NCI-H1417 treated with DMSO at 0.1 percent for 48 hours (cell line): Measurements from ENCODE around the gene ANTXR1.

Experiments used
- DNase-seq: peaks from one replicate; lab custom pipeline; 2025; lab: John Stamatoyannopoulos, UW

ANTXR1 gene

DNA sequence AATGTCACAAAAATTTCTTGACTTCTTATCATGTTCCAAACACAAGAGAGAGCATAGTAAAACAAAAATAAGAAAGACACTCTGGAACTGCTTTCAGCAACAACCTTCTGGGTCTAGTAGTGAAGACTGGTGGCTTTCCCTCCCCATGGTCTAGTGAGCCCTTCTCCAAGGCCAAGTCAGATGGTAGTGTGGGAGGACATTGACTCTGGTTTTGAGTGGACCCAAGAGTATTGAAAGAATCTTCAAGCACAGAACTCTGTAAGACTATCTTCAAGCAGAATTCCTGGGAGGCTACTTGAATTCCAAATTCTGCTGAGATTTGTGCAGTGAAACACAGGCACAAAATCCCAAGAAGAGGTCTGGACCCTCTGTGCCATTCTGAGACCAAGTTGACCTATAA, 21.1 kb downstream of the ANTXR1 start:
- no peak for DNase-seq

DNA sequence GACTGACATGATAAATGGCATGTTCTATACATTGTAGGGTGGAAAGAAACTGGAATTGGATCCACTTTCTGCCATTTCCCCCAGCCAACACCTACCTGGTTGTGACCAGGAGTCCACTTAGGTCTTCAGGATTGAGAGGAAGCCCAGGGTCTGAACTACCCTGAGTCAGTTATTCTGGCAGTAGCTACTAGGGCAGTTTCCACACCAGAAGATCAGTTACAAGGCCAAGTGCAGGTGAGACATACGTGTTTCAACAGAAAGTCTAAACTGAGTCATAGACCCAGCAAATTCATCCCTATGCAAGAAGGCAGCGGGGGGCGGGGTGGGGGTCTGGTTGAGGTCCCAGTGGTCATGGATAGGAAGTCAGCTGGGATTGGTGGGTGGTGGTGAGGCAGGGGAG, 21.9 kb downstream of the ANTXR1 start:
- no peak for DNase-seq

DNA sequence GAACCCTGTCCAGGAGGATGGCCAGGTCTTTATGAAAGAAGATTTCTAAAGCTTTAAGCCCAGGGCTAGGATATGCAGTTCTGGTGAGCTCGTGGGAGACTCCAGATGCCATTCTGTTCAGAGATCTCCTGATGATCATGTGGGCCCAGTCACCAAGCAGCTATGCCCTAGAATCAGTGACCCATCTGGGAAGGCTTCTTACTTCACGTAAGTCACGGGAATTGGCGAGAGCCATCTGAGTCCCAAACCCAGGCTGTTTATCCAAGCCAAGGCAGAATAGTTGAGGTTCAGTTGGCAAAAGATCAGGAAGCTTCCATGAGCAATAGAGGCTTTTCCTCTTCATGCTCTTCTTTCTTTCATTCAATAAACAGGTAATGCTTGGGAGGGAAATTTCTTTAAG, 23.9 kb downstream of the ANTXR1 start:
- DNase-seq, result no peak

DNA sequence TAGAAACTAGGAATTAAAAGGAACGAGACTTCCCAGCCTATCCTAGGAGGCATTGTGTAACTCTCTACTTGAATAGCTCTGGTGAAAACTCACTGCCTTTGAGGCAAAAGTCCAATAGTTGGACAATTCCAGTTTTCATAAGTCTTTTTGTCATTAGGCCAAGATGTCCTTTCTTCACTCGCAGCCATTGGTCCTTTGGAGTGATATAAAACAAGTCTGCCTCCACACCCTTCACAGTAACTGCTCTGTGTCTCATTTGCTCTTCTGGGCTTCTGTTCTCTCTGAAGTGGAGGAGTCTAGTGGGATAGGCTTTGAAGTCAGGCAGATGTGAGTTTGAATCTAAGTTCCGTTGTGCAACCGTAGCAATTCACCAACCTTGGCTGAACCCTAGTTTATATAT, 28.2 kb downstream of the ANTXR1 start:
- DNase-seq, result no peak

DNA sequence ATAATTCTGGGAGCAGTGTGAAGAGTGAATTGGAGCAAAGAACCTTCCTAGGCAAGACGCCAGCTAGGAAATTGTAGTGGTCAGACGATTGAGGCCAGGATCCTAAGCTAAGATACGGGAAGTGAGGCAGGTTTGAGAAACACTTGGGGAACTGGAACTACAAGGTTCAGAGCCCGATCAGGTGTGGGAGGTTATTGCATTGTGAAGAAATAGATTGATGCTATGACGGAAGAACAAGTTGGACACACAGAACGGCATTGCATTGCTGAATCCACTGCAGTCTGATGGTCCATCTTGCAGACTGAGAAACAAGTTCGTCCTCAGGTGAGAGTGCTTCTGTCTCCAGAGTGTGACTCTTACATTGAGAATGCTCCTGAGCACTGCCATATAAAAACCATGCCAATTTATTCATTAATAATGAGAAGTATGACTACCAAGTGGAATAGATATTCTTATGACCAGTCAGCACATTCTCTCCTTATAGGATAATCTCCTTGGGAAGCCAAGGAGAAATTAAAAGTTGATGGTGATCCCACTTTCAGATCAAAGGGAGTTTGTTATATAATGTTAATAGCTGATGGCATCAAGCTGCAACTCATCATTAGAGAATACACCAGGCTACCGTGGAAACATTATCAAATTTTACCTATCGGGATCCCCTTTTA, 30.9 kb downstream of the ANTXR1 start:
- DNase-seq, result no peak

DNA sequence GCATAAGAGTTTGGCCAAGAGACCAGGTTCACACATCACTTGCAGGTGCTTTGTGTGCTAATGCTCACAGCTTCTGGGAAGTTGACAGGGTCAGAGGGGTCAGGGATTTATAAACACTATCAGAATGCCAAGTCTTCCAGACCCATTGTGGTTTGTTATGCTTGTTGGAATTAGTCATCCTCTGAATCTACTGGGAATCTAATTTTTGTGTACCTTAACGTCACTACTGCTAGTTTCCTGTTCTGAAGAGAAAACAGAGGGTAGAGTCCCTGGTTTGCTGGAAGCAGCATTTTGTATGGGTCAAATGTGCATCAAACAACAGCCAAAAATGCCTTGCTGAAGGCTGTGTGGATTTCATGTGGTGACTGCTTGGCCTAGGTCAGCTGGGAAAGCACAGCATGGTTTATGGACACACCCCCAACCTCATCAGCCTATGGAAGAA, 33.3 kb downstream of the ANTXR1 start:
- no peak for DNase-seq

DNA sequence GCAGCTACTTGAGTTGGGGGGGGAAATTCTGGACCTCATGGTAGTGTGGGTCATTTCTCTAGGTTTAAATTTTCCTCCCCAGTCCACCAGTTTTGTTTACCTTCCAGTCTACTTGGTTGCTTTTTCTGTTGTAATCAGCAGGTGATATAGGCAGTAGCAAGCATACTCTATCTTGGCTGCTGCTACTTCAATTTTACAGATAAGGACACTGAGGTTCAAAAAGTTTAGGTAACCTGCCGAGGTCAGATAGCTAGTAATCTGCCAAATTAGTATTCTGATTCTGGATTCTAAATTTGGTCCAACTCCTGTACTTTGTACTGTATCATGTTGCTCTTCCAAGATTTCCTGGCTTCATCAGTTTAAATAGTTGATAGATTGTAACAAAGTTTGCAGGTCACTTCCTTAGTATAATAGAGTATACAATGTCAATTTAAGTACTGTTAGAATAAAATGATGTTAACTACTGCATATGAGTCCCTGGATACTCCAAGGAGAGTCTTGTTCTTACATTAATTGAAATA, 34.7 kb downstream of the ANTXR1 start:
- DNase-seq, result no peak

DNA sequence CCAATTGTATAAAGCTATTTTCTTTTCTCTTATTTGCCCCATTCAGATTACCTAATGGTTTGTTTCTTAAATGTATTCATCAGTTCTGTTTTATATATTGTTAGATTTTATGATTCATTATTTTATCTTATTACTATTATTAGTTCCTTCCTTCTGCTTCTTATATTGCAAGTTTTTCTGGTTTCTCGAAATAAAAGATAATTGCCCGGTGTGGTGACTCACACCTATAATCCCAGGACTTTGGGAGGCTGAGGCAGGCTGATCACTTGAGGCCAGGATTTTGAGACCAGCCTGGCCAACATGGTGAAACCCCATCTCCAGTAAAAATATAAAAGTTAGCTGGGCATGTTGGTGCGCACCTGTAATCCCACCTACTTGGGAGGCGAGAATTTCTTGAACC, 37.8 kb downstream of the ANTXR1 start:
- no peak for DNase-seq

DNA sequence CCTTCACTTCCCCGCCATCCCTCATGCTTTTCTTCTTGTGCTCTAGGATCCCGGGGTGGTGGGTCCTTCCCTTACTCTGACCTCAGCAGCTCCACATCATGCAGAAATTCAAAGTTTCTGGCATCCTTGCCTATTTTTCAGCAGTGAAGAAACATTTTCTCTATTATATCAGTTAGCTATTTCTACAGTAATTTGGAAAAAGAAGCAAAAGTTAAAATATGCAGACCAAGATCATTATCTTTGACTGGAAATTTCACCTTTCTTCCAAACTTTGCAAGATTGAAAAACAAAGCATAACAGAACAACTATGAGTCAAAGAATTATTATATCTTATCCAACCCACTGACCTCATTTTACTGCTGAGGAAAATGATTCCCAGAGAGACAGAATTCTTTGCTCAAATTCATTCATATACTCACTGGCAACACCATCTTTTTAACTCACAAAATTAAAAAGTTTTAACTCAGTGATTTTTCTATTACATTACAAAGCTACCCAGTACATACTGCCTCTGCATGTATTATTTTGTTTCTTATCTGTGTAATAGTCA, 40.5 kb downstream of the ANTXR1 start:
- no peak for DNase-seq

DNA sequence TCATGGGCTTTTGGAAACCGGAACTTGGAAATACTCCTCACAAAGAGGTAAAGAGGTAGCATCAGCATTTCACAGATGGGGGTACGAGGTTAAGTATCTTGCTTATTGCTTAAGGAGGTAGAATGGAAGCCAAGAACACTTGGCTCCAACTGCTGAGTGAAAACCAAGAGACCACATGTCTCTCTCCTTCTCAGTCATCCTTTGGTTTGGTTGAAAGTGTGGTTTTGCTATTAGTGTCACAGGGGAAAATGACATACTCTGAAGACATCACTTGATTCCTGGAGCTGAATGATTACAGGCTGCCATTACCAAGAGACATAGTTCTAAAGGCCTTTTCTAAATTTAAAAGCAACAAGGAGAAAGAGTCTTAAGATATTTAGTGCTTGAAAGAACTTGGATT, 41.5 kb downstream of the ANTXR1 start:
- DNase-seq, result no peak

DNA sequence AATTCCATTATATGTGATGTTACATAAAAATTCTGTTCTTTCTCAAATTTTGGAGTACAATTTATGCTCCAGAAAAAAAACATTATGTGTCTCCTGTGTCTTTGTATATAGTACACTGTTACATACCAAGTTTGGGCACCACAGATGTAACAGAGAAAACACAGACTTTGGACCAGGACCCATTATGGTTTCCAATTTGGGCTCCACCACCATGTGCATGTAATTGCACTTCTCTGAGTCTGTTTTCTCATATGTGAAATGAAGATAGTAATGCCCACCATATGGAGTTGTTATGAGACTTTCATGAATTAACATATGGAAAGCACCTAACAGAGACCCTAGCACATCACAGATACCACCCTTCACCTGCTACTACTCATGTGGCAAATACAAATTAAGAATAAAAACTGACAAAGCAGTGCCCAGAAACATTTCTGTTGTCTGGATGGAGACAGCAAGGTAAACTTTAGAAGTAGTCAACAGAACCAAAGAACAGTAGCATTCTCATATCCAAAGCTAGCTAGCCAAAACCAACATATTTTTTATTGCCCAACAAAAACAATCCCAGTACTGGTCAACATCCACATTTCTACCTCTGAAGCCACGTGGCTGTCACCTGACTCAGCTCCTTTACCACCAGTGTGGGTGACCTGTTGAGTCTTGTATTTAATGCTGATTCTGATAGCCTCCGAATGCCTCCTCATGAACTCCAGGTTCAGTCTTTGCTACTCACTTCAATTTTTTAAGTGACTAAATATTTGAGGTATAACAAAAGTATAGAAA, 42.9 kb downstream of the ANTXR1 start:
- DNase-seq, result no peak

DNA sequence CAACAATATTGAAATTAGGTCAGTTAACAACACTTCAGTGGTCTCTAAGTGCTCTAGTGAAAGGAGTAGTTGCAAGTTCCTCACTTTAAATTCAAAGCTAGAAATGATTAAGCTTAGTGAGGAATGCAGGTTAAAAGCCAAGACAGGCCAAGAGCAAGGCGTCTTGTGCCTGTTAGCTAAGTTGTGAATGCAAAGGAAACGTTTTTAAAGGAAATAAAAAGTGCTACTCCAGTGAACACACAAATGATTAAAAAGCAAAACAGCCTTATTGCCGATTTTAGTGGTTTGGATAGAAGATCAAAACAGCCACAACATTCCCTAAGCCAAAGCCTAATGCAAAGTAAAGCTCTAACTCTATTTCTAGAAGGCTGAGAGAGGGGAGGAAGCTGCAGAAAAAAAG, 44.7 kb downstream of the ANTXR1 start:
- DNase-seq, result no peak

DNA sequence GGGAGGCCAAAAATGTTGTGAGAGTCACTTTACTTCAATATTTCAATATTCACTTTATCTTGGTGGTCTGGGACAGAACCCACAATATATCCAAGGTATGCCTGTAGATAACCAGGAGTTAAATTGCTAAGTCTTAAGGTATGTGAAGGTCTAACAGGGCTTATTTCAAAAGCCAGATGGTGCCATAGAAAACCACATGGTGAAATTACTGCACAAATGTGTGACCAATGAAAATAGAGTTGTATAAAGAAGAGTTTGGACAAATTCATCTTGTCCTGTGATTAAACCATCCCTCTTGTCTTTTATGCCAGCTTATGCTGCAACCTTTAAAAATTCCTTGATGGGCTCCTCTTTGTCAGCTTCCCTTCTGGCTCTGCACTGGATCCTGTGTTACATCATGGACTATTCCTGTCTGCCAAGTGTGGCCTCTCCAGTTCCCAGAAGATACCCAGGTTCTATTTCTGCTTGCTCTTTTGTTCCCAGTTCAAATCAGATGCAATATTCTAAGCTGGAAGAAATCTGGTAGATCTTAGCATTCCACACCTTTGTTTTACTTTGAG, 46.8 kb downstream of the ANTXR1 start:
- DNase-seq, result no peak

DNA sequence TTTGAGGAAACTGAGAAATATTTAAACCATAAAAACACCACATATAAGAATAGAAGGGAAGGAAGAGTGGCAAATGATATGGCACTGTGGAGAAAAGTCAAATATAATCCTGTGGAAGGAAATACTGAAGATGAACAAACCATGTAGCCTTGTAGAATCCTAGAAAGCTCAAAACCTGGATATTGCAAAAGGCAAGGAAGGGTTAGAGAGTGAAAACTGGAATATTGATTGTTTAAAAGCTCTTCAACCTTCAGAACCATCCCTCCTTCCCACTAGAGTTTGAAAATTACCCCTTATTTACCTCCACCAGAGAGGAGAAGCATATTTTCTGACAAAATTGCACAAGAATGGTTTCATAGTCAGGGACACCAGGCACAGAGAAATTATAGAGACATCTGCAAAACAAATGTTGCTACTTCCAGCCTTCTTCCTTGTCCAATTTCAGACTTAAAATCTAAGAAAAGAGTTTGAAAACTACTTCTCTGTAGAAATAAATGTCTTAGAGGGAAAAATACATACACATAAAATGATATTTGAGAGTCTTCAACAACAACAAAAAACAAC, 48.0 kb downstream of the ANTXR1 start:
- DNase-seq, result no peak

DNA sequence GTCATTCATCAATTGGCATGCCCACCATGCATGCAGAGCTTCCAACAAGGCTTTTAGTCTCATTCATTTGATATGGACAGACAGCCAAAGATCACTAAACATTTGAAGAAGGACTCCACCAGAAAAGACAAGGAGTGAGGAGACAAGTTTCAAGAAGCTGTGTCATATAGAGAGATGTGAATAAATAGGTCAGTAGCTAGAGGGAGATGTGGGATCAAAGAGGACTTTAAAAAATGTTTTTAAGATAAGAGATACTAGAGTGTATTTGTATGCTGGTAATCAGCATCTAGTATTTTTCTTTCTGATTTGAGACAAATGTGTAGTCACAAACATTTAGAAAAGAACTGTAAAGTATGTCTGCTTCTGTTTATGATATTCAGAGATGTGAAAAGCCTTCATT, 48.5 kb downstream of the ANTXR1 start:
- DNase-seq, result no peak

DNA sequence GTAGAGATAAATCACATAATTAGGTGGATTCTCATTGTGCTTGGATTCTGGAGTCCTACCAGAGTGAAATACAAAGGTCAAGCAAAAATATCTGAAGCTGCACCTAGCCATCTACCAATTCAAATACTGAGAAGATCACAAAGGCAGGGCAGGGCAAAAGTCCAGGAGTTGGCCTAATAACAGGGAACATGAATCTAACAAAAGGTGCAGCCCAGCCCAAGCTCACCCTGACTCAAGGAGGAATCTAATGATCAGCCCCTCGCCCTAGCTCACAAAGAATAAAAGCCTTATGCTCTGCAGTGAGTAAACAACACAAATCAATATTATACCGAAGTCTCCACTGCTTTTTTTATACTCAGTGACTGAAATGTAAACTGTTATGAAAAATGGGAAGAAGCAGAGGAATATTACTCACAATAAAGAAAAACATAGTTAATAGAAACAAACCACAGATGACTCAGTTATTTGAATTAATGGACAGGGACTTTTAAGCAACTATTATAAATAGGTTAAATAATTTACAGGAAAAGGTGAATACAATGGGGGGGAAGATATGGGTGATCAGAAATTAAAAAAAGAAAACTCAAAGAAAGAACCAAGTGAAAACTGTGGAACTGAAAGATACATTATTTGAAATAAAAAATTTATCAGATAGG, 49.5 kb downstream of the ANTXR1 start:
- DNase-seq, result no peak

DNA sequence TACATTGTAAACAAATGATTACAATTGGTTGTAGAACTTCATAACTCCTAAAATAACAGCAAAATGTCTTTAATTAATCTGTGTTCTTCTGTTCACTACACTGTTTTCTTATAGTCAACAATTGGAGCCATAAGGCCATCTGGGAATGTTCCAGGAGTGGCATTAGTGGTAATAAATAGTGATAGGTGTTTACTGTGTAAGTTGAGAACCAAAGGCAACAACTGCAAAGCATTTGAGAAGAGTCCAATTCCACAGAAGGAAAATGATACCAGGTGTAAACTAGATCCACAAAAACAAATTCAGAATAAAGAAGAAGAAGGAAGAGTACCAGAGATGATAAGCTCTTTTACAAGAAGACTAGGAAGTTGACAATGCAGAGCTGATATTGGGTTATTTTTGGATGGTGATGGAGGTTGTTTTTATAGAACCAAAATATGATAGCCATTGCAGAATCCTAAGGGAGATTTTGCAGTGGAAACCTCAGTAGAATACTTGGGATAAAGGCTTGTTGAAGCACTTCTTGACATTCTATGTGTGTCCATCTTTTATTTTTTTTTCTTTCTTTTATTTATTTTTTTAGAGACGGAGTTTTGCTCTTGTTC, 52.9 kb downstream of the ANTXR1 start:
- no peak for DNase-seq

DNA sequence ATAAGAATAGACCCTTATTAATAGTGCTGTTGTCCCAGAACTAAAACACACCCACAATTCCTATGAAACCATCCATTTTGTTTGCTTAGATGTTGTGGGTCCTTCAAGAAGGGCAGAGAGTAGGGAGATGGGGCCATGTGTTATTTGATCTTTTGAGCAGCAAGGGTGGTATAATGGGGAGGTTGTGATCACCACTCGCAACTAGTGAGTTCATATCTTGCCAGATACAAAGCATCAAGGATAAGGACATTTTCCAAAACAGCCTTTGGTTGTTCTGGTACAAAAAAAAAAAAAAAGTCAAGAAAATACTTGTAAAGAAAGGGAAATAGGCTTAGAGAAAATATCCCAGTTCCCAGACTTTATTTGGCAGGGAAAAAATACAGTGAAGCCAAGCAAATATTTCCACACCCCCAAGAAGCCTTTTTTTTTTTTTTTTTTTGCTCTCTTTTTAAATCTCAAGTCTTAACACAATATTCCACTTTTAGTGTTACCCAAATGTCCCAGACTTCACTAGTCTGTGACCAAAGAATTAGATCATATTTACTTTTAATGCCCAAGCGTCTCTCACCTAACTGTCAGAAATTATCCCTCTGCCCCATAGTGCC, 54.1 kb downstream of the ANTXR1 start:
- no peak for DNase-seq

DNA sequence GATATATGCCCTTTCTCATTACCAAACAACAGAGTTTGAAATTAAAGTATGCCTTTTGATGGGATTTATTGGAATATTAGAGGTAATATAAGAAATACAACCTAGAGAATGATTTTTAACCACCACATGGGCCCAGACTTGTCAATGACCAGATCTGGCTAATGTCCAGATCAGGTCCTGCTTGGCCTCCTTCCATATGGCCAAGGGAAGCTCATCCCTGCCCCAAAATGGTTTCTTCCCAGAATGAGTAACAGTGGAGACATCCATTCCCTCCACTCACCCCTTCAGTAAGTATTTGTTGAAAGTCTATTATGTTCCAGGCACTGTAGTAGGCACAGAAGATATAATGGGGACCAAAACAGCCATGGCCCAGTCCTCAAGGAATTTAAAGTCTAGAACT, 54.9 kb downstream of the ANTXR1 start:
- no peak for DNase-seq

DNA sequence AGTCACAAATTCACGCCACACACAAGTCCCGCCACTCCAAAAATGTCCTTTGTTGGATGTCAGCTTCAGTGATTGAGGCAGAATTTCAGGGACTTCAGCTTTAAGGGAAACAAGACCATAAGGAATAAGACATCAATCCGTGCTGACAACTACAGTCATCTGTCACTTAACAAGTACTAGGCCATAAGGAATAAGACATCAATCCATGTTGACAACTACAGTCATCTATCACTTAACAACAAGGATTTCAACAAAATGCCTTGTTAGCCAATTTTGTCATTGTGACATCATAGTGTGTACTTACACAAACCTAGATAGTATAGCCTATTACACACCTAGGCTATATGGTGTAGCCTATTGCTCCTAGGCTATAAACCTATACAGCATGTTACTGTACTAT, 58.0 kb downstream of the ANTXR1 start:
- DNase-seq, result no peak

DNA sequence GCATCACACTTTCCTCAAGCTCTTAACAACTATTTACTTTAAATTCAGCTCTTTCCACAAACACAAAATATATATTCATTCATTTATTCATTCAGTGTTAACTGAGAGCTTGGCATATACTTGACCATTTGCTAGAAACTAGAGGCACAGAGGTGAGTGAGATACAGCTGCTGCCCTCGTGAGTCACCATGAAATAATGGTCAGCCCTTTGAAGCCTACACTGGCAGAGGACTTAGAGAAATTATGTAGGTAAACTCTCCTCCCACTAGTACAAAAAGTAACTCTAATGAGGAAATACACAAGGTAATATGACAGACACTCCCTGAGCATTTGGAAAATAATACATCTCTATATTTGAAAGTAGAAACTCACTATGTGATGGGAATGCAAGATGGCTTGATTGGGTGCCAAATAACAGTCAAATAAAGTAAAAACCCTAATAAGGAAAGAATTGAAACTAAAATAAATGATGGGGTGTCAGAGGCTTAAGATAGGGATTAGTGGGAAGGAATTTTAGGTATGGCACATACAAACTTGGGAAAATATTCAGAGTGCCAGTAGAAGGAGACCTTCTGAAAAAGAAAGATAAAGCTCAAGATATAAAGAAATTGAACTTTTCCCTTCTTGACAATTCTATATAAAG, 61.1 kb downstream of the ANTXR1 start:
- DNase-seq, result no peak
